ENCODE results near the gene SF3A1. TPM values are rescaled to one million over a fixed set of nuclear protein-coding genes. Genes with fewer than 3 reads are reported as not detected.

Gene SF3A1
- total RNA-seq, 1 experiment from 2014 or later = 167 TPM

- H3K27ac Mint-ChIP-seq (ENCODE audit: low read depth, unreplicated experiment) = no peak overlapping the region
- POLR2A ChIA-PET = interaction anchor here (0.7 to 6.0 kb wide), 9 partner anchors 11 to 131 kb away, joined by 3 to 109 read pairs (median 7); partner anchors contain the start of genes CCDC157, SF3A1 and TBC1D10A
- no peaks in the 10 kb centered on the region for H3K27me3 Mint-ChIP-seq (ENCODE audit: insufficient read depth, unreplicated experiment)
- TF ChIP-seq CTCF (IDR thresholded peaks at IDR 0.05; ENCODE audit: unreplicated experiment) = no peak
- H3K4me1 Mint-ChIP-seq (ENCODE audit: insufficient read depth, unreplicated experiment) = no peaks in the 10 kb centered on the region
- no peaks in the 10 kb centered on the region for H3K36me3 Mint-ChIP-seq (ENCODE audit: insufficient read depth, unreplicated experiment)
- H3K4me3 Mint-ChIP-seq (ENCODE audit: unreplicated experiment) = peak overlapping the region; percentile 5
- no peaks in the 10 kb centered on the region for H3K9me3 Mint-ChIP-seq (ENCODE audit: unreplicated experiment)
- no TSS peak for BruUV-seq (replicated peaks)
- CTCF ChIA-PET = interaction anchor here (1.0 to 1.8 kb wide), 8 partner anchors 11 to 183 kb away, joined by 3 to 6 read pairs (median 4); partner anchors contain the start of genes RNF215 and TBC1D10A
- DNase-seq (ENCODE audit: unreplicated experiment) = peak; percentile 88
- intact Hi-C loops (cut with micrococcal nuclease) = no loop called here
Measured at GRCh38 chr22:30291058-30291892, 65.4 kb downstream of the SF3A1 start.

GRCh38 chr22:30290342-30291057 lies 66.2 kb downstream of the SF3A1 start:
- Mint-ChIP-seq H3K36me3 (ENCODE audit: insufficient read depth, unreplicated experiment) (no peaks in the 10 kb centered on the region), H3K27ac (ENCODE audit: low read depth, unreplicated experiment) (peak overlapping the region; percentile 62), H3K27me3 (ENCODE audit: insufficient read depth, unreplicated experiment) (no peaks in the 10 kb centered on the region), H3K4me1 (ENCODE audit: insufficient read depth, unreplicated experiment) (no peaks in the 10 kb centered on the region), H3K4me3 (ENCODE audit: unreplicated experiment) (peak overlapping the region; percentile 77), H3K9me3 (ENCODE audit: unreplicated experiment) (no peaks in the 10 kb centered on the region)
- intact Hi-C loops (cut with micrococcal nuclease) = no loop called here
- peak; percentile 74 for DNase-seq (ENCODE audit: unreplicated experiment)
- TF ChIP-seq CTCF (IDR thresholded peaks at IDR 0.05; ENCODE audit: unreplicated experiment) = no peak
- ChIA-PET CTCF (interaction anchor here (1.0 to 1.8 kb wide), 7 partner anchors 12 to 184 kb away, joined by 3 to 6 read pairs (median 4); partner anchors contain the start of genes RNF215 and TBC1D10A), POLR2A (interaction anchor here (0.6 to 6.0 kb wide), 16 partner anchors 8 to 702 kb away, joined by 3 to 109 read pairs (median 3); partner anchors contain the start of genes CCDC157, SF3A1 and TBC1D10A)
- no TSS peak for BruUV-seq (replicated peaks)

- Mint-ChIP-seq H3K36me3 (ENCODE audit: insufficient read depth, unreplicated experiment) (no peaks in the 10 kb centered on the region), H3K4me3 (ENCODE audit: unreplicated experiment) (peak overlapping the region; percentile 77), H3K27me3 (ENCODE audit: insufficient read depth, unreplicated experiment) (no peaks in the 10 kb centered on the region), H3K9me3 (ENCODE audit: unreplicated experiment) (no peaks in the 10 kb centered on the region), H3K27ac (ENCODE audit: low read depth, unreplicated experiment) (peak overlapping the region; percentile 62), H3K4me1 (ENCODE audit: insufficient read depth, unreplicated experiment) (peaks cover 2% of the 10 kb centered on the region)
- BruUV-seq (replicated peaks) = no TSS peak
- intact Hi-C loops (cut with micrococcal nuclease) = loop anchor here (1.0 to 2.0 kb wide), 2 partner anchors 67 to 136 kb away; partner anchors contain the start of genes CCDC157 and SF3A1
- no peak for DNase-seq (ENCODE audit: unreplicated experiment)
- TF ChIP-seq CTCF (IDR thresholded peaks at IDR 0.05; ENCODE audit: unreplicated experiment) = no peak
- ChIA-PET POLR2A (interaction anchor here (0.6 to 6.0 kb wide), 15 partner anchors 8 to 678 kb away, joined by 3 to 109 read pairs (median 4); partner anchors contain the start of genes CCDC157, SEC14L2, SF3A1 and TBC1D10A), CTCF (interaction anchor here (1.0 to 3.0 kb wide), 4 partner anchors 26 to 185 kb away, joined by 3 to 34 read pairs (median 4); partner anchors contain the start of gene TBC1D10A)
Measured at GRCh38 chr22:30289980-30290313, 66.7 kb downstream of the SF3A1 start.

Data from MCF 10A (cell line).